GM06990 (cell line): ENCODE measurements around the gene HECTD3.

Source experiments
- DNase-seq: peaks from one replicate; pipeline ENCODE4 v3.0.0-alpha.2; 2011; ENCODE audit not compliant: insufficient read length; ENCODE audit errors: extremely low read depth
- H3K27me3 ChIP-seq: replicated peaks from 2 replicates; pipeline ENCODE4 v1.6.0; 2011; ENCODE audit warnings: low read length; ENCODE audit not compliant: control insufficient read depth, insufficient read depth
- H3K36me3 ChIP-seq: 2 replicates; pipeline ENCODE4 v1.5.1; 2011; ENCODE audit warnings: low read length; ENCODE audit not compliant: control insufficient read depth, insufficient read depth
- H3K4me3 ChIP-seq: replicated peaks from 2 replicates; pipeline ENCODE4 v1.5.1; 2011; ENCODE audit warnings: low read depth, mild to moderate bottlenecking, control low read depth, low read length
- TF ChIP-seq, protein P1 (sequence below): IDR thresholded peaks from 2 replicates; pipeline ENCODE4 v1.5.1; 2011; ENCODE audit warnings: low read length, control low read depth, mild to moderate bottlenecking, inconsistent platforms; ENCODE audit not compliant: insufficient read depth, poor library complexity, severe bottlenecking

Gene HECTD3

GRCh38 chr1:45035631-45036301 is 24.6 kb upstream of the HECTD3 start:
- Histone ChIP-seq H3K27me3 (no peaks in the 10 kb centered on the region), H3K4me3 (no peak overlapping the region), H3K36me3 (no peaks in the 10 kb centered on the region)
- DNase-seq, result no peak
- TF ChIP-seq, protein P1, sequence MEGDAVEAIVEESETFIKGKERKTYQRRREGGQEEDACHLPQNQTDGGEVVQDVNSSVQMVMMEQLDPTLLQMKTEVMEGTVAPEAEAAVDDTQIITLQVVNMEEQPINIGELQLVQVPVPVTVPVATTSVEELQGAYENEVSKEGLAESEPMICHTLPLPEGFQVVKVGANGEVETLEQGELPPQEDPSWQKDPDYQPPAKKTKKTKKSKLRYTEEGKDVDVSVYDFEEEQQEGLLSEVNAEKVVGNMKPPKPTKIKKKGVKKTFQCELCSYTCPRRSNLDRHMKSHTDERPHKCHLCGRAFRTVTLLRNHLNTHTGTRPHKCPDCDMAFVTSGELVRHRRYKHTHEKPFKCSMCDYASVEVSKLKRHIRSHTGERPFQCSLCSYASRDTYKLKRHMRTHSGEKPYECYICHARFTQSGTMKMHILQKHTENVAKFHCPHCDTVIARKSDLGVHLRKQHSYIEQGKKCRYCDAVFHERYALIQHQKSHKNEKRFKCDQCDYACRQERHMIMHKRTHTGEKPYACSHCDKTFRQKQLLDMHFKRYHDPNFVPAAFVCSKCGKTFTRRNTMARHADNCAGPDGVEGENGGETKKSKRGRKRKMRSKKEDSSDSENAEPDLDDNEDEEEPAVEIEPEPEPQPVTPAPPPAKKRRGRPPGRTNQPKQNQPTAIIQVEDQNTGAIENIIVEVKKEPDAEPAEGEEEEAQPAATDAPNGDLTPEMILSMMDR, result no peak

DNA sequence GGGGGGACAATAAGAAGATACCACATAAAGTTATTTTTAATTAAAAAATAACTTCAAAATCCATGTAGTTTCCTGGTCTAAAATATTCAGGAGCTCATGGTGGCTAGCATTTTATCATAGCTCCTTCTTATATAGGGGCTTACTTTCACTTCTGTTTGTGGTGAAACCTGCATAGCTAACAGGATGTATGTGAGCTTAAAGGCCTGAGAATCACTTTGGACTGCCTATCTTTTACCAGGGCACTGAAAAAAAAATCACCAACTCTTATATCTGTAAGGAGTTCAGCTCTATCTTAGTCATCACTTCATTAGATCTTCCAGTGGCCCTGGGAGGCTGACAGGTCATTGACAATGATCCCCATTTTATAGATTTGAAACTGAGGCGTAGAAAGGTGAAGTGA is 22.2 kb upstream of the HECTD3 start:
- H3K36me3 ChIP-seq, result no peaks in the 10 kb centered on the region
- no peak overlapping the region for H3K4me3 ChIP-seq
- TF ChIP-seq, protein P1, result no peak
- peak; percentile 37 for DNase-seq
- H3K27me3 ChIP-seq, result no peaks in the 10 kb centered on the region

- H3K4me3 ChIP-seq, result no peak overlapping the region
- H3K27me3 ChIP-seq, result no peaks in the 10 kb centered on the region
- TF ChIP-seq, protein P1, result no peak
- H3K36me3 ChIP-seq, result no peaks in the 10 kb centered on the region
- no peak for DNase-seq
Observed at GRCh38 chr1:45032837-45033236, 21.7 kb upstream of the HECTD3 start.

DNA sequence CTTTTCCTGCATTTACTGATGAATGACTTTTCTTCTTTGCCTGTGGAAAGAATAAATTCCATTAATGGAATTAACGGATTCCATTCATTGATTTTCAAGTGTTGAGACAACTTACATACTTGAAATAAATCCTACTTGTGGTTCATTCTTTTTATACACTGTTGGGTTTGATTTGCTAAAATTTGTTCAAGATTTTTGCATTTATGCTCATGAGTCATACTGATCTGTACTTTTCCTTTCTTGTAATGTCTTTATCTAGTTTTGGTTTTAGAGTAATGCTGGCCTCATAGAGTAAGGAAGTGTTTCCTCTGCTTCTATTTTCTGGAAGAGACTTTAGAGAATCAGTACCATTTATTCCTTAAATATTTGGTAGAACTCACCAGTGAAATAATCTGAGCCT is 15.3 kb upstream of the HECTD3 start:
- TF ChIP-seq, protein P1, result no peak
- DNase-seq, result no peak
- no peaks in the 10 kb centered on the region for H3K27me3 ChIP-seq
- no peaks in the 10 kb centered on the region for H3K36me3 ChIP-seq
- no peak overlapping the region for H3K4me3 ChIP-seq

GRCh38 chr1:45023663-45024062 is 12.5 kb upstream of the HECTD3 start:
- TF ChIP-seq, protein P1, result no peak
- no peaks in the 10 kb centered on the region for H3K36me3 ChIP-seq

More at GRCh38 chr1:45023663-45024062, 12.5 kb upstream of the HECTD3 start:
- DNase-seq, result no peak
- H3K4me3 ChIP-seq, result no peak overlapping the region
- no peaks in the 10 kb centered on the region for H3K27me3 ChIP-seq
